HG02970 (cell line): Measurements from ENCODE around the gene RAPGEF2.
"Not testable (repeated sequence)": the region's sequence is repeated elsewhere in the genome, so short reads cannot be mapped to it uniquely, and the experiment has no call there.

Experiments used
- ATAC-seq: cut with Tn5 transposase; IDR thresholded peaks from one replicate; pipeline ENCODE4 v1.9.1; 2021; ENCODE audit warnings: mild to moderate bottlenecking, moderate library complexity, moderate number of reproducible peaks; ENCODE audit not compliant: unreplicated experiment, low FRiP score

RAPGEF2 gene

GRCh38 chr4:159293811-159294515, 191.1 kb downstream of the RAPGEF2 start:
- ATAC-seq: no peak

GRCh38 chr4:159296061-159296460, 193.2 kb downstream of the RAPGEF2 start:
- no peak for ATAC-seq

GRCh38 chr4:159297091-159297490, 194.2 kb downstream of the RAPGEF2 start:
- no peak for ATAC-seq

GRCh38 chr4:159298502-159298901, 195.6 kb downstream of the RAPGEF2 start:
- ATAC-seq: no peak

GRCh38 chr4:159303435-159303834, 200.6 kb downstream of the RAPGEF2 start:
- no peak for ATAC-seq

- no peak for ATAC-seq
Measured at GRCh38 chr4:159305129-159305528, 202.2 kb downstream of the RAPGEF2 start.

GRCh38 chr4:159307929-159308328, 205.1 kb downstream of the RAPGEF2 start:
- no peak for ATAC-seq

- no peak for ATAC-seq
Measured at GRCh38 chr4:159308566-159309340, 205.9 kb downstream of the RAPGEF2 start.

- no peak for ATAC-seq
Measured at GRCh38 chr4:159312236-159312635, 209.4 kb downstream of the RAPGEF2 start.

GRCh38 chr4:159315879-159316278, 213.0 kb downstream of the RAPGEF2 start:
- not testable (repeated sequence) for ATAC-seq

GRCh38 chr4:159317203-159317602, 214.3 kb downstream of the RAPGEF2 start:
- ATAC-seq: no peak

GRCh38 chr4:159319027-159319426, 216.1 kb downstream of the RAPGEF2 start:
- no peak for ATAC-seq

GRCh38 chr4:159326480-159326879, 223.6 kb downstream of the RAPGEF2 start:
- no peak for ATAC-seq

GRCh38 chr4:159328766-159329165, 225.9 kb downstream of the RAPGEF2 start:
- no peak for ATAC-seq

GRCh38 chr4:159334461-159334860, 231.6 kb downstream of the RAPGEF2 start:
- no peak for ATAC-seq

GRCh38 chr4:159337041-159337440, 234.2 kb downstream of the RAPGEF2 start:
- no peak for ATAC-seq

- no peak for ATAC-seq
Measured at GRCh38 chr4:159341522-159341921, 238.6 kb downstream of the RAPGEF2 start.

GRCh38 chr4:159342374-159342773, 239.5 kb downstream of the RAPGEF2 start:
- no peak for ATAC-seq

- ATAC-seq: no peak
Measured at GRCh38 chr4:159343116-159343515, 240.2 kb downstream of the RAPGEF2 start.

GRCh38 chr4:159344877-159345276, 242.0 kb downstream of the RAPGEF2 start:
- ATAC-seq: no peak

GRCh38 chr4:159346681-159347080, 243.8 kb downstream of the RAPGEF2 start:
- no peak for ATAC-seq

GRCh38 chr4:159347813-159348212, 244.9 kb downstream of the RAPGEF2 start:
- no peak for ATAC-seq
